EL (cell line): ENCODE results near the gene TTC23L.

ENCODE experiments used
- DNase-seq: peaks from one replicate; pipeline ENCODE4 v3.0.0-alpha.2; 2016

TTC23L gene

GRCh38 chr5:34833976-34834793, 4.8 kb upstream of the TTC23L start:
- no peak for DNase-seq

DNA sequence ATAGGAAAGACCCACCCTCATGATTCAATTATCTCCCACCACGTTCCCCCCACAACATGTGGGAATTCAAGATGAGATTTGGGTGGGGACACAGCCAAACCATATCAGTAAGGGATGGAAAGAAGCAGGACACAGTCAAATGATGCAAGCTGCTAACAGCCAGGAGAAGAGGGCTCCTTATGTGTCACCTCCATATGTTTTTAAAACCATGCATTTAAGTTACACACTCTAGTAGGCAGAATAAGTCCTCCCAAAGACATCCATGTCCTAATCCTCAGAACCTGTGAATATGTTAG, 4.2 kb upstream of the TTC23L start:
- no peak for DNase-seq

DNA sequence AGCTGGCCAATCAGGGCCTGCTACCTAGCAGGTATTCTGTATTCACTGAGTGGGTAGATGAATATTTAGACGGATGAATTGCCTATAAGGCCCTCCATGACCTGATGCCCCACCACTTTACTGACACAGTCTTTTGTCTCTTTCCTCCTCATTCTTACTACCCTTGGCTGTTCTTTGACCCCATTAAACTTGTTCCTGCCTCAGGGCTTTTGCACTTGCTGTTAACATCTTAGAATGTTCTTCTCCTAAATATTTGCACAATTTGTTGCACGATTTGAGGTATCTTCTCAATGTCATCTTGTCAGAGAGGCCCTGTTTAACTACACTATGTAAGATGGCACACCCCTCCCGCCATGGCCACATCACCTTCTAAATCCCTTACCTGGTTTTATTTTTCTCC, 3.3 kb upstream of the TTC23L start:
- no peak for DNase-seq

DNA sequence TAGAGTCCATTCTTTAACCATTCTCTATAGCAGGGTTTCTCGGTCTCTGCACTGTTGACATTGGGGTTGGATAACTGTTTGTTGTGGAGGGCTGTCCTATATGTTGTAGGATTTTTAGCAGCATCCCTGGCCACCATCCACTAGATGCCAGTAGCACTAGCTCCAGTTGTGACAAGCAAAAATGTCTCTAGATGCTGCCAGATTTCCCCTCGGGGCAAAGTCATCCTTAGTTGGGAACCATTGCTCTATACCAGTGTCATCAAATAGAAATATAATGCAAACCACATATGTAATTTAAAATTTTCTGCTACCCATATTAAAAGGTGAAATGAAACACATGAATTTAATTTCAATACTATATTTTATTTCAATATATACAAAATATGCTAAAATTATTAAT, 2.9 kb downstream of the TTC23L start:
- DNase-seq = no peak

- no peak for DNase-seq
These were observed 3.6 kb downstream of the TTC23L start for GRCh38 chr5:34842554-34842953.

DNA sequence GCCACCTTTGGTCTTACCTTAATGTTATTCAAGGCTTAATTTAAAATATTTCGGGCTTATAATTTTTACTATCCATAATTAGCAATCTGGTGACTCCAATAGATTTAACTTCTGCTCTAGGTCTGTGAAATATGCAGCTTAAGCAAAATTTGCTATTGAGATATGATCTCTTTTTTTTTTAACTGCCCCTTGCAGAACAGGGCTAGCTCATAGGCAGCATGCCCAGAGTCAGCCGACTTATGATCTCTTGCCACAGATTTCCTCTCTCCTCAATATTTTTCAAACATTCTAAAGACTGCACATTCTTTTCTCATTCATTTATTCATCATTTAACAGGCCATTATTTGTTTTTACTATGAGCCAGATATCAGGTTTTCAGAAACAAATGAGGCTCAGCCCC, 4.5 kb downstream of the TTC23L start:
- no peak for DNase-seq

GRCh38 chr5:34844106-34844505, 5.1 kb downstream of the TTC23L start:
- no peak for DNase-seq

DNA sequence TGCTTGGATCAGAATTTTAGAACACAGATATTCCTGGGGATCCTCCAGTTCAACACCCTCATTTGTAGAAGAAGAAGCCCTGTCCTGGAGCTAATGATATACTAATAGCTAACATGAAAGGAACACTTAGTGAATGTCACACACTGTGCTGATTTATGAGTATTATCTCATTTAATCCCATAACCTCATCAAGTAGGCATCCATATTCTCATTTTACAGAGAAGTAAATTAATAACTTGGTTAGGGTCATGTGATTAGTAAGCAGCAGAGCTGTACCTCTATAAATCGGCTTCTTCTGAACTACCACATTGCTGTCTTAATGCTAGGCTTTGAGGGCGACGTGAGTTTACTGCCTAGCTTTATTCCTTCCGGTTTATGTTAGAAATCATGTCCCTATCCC, 6.0 kb downstream of the TTC23L start:
- no peak for DNase-seq

GRCh38 chr5:34847056-34847455, 8.1 kb downstream of the TTC23L start:
- no peak for DNase-seq

DNA sequence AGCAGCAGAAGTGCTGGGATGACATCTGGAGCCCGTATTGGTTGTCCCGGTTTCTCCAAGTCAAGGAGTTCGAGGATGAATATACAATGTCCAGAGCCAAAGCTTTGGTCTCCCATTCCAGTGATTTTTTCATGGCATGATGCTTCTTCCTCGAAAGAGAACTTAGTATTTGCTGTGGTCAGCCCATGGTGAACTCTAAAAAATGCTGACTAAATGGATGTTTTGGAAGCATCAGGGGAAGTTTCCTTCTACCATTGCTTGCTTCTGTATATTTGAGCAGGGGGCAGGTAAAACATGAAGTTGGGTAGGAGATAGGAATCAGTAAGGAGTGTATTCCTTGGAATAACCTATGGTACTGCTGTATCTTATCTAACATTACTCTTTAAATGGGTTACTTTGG, 8.6 kb downstream of the TTC23L start:
- no peak for DNase-seq

DNA sequence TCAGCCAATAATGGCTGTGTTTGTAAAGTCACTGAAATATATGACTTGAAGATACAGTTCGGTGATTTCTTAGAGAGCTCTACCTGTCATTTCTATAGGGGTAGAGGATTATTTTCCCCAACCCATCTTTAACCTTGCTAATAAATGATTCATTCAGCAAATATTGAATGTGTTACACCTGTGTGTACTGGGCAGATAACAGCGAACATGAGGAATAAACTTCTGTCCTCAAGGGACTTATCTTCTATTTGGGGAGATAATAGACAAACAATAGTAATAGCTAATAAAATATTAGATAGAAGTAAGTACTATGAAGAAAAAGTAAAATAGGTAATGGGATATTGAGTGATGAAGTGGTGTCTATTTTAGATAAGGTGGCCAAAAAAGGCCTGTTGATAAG, 9.3 kb downstream of the TTC23L start:
- no peak for DNase-seq

- peak; percentile 30 for DNase-seq
These were observed 10.3 kb downstream of the TTC23L start for GRCh38 chr5:34849253-34849652.

GRCh38 chr5:34854459-34855174, 15.7 kb downstream of the TTC23L start:
- DNase-seq = no peak

DNA sequence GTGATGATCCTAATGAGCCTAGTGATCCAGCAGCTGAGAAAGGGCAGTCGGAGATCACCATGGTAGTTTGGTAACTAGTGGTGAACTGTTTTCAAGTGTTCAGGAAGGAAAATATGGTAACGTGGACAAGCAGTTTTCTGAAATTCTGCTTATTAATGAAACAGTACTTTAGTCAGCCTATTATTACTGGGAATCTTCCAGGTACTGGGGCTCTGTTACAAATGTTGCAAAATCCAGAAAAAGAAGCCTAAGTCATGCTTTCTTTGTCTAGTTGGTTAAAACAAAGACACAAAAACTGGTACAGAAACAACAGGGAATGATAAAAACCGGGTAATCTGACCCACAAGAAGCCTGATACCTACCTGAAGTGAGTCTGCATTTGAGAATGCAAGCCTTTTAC, 18.2 kb downstream of the TTC23L start:
- no peak for DNase-seq

DNA sequence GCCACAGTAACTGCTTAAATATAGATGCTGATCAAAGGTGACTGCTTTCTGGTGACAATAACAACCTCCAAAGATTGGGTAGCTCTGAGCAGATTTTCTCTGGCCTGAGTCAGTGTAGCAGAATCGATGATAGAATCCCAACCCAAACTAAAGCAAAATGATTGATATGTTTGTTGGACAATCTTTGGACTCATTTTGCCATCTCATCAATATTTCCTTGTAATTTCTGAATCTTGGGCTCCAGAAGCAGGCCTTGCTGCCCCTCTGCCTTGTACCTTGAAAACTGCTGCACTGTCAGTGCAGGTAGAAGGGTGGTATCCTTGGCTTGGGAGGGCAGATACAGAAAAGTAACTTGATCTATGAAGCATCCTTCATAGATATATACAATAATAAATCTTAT, 18.9 kb downstream of the TTC23L start:
- no peak for DNase-seq

GRCh38 chr5:34858790-34859189, 19.8 kb downstream of the TTC23L start:
- no peak for DNase-seq

DNA sequence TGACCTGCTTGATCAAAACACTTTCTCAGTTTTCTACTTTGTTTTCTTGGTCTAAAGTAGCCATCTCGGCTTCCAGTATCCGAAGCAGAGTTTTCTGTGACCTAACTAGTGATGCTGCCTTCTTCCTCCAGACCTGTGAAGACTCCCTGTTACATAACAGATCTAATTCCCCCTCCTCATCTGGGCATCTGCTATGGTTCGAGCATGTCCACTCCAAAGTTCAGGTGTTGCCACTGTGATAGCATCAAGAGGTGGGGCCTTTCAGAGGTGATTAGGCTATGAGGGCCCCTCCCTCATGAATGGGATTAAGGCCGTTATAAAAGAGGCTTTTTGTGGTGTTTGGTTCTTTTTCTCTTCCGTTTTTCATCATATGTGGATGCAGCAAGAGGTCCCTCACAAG, 20.3 kb downstream of the TTC23L start:
- DNase-seq = no peak

DNA sequence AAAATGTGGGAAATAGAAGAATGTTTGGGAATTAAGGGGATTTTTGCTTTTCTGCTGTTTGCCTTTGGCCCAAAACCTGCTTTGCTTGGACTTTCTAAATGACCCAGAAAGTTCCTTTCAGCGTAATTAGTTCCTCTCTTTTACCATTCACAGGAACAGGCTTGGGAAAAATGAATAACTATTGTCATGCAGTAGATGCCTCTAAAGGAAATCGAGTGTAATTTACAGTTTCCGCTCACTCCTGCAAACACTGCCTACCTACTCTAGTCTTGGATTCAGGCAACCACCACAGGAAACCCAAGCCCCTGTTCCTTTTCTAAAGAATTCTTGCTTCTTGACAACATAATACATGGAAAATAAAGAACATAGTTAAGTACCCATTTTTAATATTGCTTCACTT, 25.0 kb downstream of the TTC23L start:
- no peak for DNase-seq

GRCh38 chr5:34865091-34865490, 26.1 kb downstream of the TTC23L start:
- no peak for DNase-seq

DNA sequence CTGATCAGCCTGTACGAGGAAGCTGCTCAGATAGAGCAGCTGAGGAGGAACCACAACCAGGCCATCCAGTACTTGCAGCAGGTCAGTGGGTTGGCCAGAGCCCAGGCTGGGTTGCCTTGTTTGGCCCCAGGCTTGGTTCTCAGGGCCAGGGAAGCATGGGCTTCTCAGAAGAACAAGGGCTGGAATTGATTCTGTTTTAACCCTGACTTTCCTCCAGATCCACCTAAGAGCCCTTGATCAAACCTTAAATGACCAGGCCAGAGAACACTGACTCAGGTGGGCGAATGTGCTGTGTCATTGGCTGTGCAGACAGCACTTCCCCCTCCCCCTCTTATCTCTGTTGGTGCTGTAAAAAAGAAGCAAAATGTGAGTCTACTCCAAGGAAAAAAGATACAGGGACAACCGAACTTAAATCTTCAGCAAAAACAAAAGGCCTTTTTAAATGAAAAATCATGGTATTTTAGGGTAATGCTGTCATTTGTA, 28.1 kb downstream of the TTC23L start:
- DNase-seq = no peak

DNA sequence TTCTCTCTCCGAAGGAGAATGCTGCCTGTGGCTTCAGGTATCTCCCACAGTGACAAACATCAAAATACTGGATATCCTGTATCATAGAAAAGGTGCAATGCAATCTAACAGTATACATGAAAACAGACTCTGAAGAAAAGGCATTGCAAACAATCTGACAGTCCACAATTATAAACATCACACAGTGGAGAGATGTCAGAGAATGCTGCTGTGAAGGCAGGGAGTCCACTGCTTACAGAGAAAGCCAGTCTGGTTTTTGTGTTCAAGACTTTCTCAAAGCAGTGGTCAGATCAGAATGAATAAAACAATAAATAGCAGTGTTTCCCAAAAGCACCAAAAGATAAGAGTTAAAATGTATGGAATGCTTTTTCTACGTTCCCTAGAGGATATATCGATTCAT, 28.7 kb downstream of the TTC23L start:
- no peak for DNase-seq

GRCh38 chr5:34868791-34869190, 29.8 kb downstream of the TTC23L start:
- DNase-seq = no peak

DNA sequence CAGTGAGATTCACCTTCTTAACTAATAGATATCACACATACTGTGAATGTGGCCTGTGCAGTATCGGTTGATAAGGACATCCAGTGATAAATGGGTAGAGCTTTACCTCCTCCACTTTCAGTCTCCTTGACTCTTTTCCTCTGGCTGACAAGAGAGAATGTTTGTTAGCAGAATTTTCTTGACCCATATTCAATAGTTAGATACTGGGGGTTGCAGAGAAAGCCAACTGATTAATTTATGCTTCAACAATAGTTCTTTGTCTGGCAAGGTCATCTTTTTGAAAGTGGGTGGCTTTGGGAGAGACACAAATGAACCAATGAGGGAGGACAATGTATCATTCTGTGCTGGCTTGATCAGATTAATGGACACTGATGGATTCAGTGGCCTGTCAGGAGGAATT, 30.3 kb downstream of the TTC23L start:
- DNase-seq = no peak

DNA sequence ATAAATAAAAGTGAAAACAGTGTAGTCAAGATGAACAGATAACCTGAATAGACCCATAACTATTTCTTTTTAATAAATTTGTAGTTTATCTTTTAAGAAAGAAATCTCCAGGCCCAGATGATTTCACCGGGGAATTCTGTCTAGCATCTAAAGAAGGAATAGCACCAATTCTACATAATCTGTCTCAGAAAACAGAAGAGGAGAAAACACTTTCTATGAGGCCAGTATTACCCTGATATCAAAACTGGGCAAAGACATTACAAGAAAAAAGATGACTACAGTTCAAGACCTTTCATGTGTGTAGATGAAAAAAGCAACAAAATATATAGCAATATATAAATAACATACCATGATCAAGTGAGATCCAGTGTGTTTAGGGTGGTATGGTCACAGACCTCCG, 31.4 kb downstream of the TTC23L start:
- DNase-seq = no peak

DNA sequence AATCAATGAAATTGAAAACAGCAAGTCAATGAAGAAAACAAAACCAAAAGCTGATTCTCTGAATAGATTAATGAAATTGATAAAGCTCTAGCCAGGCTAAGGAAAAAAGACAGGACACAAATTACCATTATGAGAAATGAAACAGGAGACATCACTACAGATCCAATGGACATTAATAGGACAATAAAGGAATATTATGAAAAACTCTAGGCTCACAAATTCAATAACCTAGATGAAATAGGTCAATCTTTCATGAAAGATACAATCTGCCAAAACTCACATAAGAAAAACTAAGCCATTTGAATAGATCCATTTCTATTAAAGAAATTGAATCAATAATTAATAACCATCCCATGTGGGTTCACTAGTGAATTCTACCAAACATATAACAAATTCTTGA, 37.3 kb downstream of the TTC23L start:
- no peak for DNase-seq
